ENCODE results near the gene TACSTD2. TPM values are rescaled to one million over a fixed set of nuclear protein-coding genes. Genes with fewer than 3 reads are reported as not detected.

The TACSTD2 gene
- total RNA-seq, 4 donors from 2014 or later = 151 to 724 (median 511) TPM

GRCh38 chr1:58620926-58621325 is 43.9 kb upstream of the TACSTD2 start:
- Histone ChIP-seq H3K36me3 (no peaks in the 10 kb centered on the region), H3K9me3 (no peaks in the 10 kb centered on the region), H3K4me1 (peaks cover 46% of the 10 kb centered on the region), H3K27ac (peak overlapping the region; percentile 78), H3K27me3 (no peaks in the 10 kb centered on the region), H3K4me3 (no peak overlapping the region)
- TF ChIP-seq POLR2A (IDR thresholded peaks at IDR 0.05) (no peak), CTCF (IDR thresholded peaks at IDR 0.05) (no peak), POLR2AphosphoS5 (IDR thresholded peaks at IDR 0.05) (no peak), EP300 (IDR thresholded peaks at IDR 0.05) (no peak)
- WGBS = 84% methylated on average over 5 of the region's 5 CpGs
- no peak for DNase-seq (ENCODE audit: low spot score in 2 of 2)

GRCh38 chr1:58620259-58620658 is 43.2 kb upstream of the TACSTD2 start:
- TF ChIP-seq POLR2AphosphoS5 (IDR thresholded peaks at IDR 0.05) (no peak), EP300 (IDR thresholded peaks at IDR 0.05) (no peak), CTCF (IDR thresholded peaks at IDR 0.05) (no peak), POLR2A (IDR thresholded peaks at IDR 0.05) (no peak)
- Histone ChIP-seq H3K9me3 (no peaks in the 10 kb centered on the region), H3K4me1 (peaks cover 46% of the 10 kb centered on the region), H3K36me3 (no peaks in the 10 kb centered on the region), H3K27ac (peak overlapping the region; percentile 78), H3K27me3 (no peaks in the 10 kb centered on the region), H3K4me3 (no peak overlapping the region)
- WGBS = 54% methylated on average over 7 of the region's 7 CpGs
- DNase-seq (ENCODE audit: low spot score in 2 of 2) = no peak

- DNase-seq (ENCODE audit: low spot score in 2 of 2) = no peak
- H3K36me3 ChIP-seq = no peaks in the 10 kb centered on the region
- 35% methylated on average over 5 of the region's 5 CpGs for WGBS
- H3K4me1 ChIP-seq = peaks cover 46% of the 10 kb centered on the region
- H3K9me3 ChIP-seq = no peaks in the 10 kb centered on the region
- no peak overlapping the region for H3K4me3 ChIP-seq
- peak overlapping the region; percentile 78 for H3K27ac ChIP-seq
- no peak for TF ChIP-seq CTCF (IDR thresholded peaks at IDR 0.05)
- TF ChIP-seq EP300 (IDR thresholded peaks at IDR 0.05) = no peak
- TF ChIP-seq POLR2A (IDR thresholded peaks at IDR 0.05) = no peak
- TF ChIP-seq POLR2AphosphoS5 (IDR thresholded peaks at IDR 0.05) = no peak
- no peaks in the 10 kb centered on the region for H3K27me3 ChIP-seq
These were observed 42.4 kb upstream of the TACSTD2 start for GRCh38 chr1:58619286-58620054.

- WGBS = 25% methylated on average over 2 of the region's 2 CpGs
- TF ChIP-seq POLR2A (IDR thresholded peaks at IDR 0.05) (no peak), CTCF (IDR thresholded peaks at IDR 0.05) (no peak), POLR2AphosphoS5 (IDR thresholded peaks at IDR 0.05) (no peak), EP300 (IDR thresholded peaks at IDR 0.05) (no peak)
- no peaks in the 10 kb centered on the region for H3K9me3 ChIP-seq
- H3K27ac ChIP-seq = peak overlapping the region; percentile 78
- no peak overlapping the region for H3K4me3 ChIP-seq
- peak in 1 of 2 donors; percentile 75 for DNase-seq (ENCODE audit: low spot score in 2 of 2)
- H3K36me3 ChIP-seq = no peaks in the 10 kb centered on the region
- no peaks in the 10 kb centered on the region for H3K27me3 ChIP-seq
- peaks cover 46% of the 10 kb centered on the region for H3K4me1 ChIP-seq
These were observed 41.3 kb upstream of the TACSTD2 start for GRCh38 chr1:58618303-58618702.

GRCh38 chr1:58611861-58612385 is 34.9 kb upstream of the TACSTD2 start:
- TF ChIP-seq CTCF (IDR thresholded peaks at IDR 0.05) (no peak), POLR2A (IDR thresholded peaks at IDR 0.05) (no peak), POLR2AphosphoS5 (IDR thresholded peaks at IDR 0.05) (no peak), EP300 (IDR thresholded peaks at IDR 0.05) (no peak)
- Histone ChIP-seq H3K9me3 (no peaks in the 10 kb centered on the region), H3K27ac (no peak overlapping the region), H3K36me3 (no peaks in the 10 kb centered on the region), H3K4me3 (no peak overlapping the region), H3K27me3 (no peaks in the 10 kb centered on the region), H3K4me1 (peaks cover 3% of the 10 kb centered on the region)
- DNase-seq (ENCODE audit: low spot score in 2 of 2) = no peak
- WGBS = 80% methylated on average over 2 of the region's 2 CpGs
